EH (cell line): ENCODE results near the gene GALNT2.
A peak's percentile ranks its signal among the peaks of the same experiment; 100 is the strongest.

Experiments used
- DNase-seq: peaks from one replicate; pipeline ENCODE4 v3.0.0-alpha.2; 2015; ENCODE audit warnings: low read depth

Gene GALNT2

GRCh38 chr1:230166366-230167132, 99.5 kb downstream of the GALNT2 start:
- no peak for DNase-seq

DNA sequence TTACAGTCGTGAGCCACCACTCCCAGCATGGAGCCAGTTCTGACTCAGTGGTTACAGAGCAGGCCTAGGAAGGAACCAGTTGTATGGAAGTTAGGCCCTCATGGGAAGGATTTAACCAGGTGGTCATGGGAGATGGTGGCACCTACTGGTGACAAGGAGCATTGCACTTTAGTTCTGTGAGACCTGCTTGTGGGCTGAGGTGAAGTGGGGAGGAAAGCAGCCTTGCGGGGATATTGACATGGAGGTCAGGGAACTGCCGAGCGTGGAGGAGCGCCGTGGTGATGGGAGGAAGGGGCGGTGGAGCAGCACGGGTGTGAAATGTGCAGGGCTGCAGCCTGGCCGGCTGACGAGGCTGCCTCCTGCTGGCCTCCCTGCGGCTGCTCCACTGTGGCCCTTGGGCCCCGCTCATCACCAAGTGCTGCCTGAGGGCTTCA, 100.4 kb downstream of the GALNT2 start:
- peak; percentile 53 for DNase-seq

DNA sequence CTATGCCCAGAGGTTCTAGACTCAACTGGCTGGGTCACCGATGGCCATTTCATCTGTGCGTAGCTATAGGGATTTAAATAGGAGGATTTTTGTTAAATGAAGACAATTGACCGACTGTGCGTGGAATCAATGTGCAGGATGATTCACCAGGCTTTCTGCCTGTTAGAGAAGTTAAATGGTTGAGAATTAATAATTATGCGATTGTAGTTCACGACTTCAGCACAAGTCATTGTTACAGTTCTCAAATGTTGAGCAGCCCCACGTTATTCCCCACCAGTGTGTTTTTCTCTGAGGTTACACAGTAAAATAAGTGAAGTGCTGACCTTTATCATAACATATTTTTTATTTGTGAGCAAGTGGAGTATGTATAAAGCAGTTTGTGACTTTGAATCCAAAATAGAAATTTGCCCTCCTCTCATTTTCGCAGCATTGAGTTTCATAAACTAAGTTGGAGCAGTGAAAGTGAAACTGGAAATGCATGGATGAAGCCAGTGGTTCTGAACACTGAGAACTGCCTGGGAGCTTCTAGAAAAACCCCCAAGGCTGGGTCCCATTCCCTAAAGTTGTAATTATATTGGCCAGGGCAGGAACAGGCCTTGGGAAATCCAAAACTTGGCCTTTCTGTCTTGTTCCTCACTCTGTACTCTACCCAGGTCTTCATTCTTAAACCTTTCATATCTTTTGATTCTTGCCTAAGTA, 102.6 kb downstream of the GALNT2 start:
- DNase-seq: no peak

DNA sequence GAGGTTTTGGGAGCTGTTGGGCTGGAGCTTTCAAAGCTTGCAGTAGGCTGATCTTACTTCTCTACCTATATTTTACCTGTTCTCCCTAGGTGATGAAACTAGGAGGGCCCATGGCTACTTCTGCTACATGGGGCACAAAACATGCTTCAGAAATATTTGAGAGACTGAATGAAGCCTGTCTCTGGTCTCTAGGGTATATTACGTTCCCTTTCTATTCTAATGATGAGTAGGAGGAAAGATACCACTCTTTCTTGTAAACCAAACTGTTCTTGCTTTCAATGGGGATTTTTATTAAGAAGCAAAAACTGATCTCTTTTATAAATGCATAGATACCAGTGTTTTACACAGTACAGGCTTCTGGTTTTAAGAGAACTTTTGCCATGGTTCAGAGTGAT, 103.1 kb downstream of the GALNT2 start:
- no peak for DNase-seq

GRCh38 chr1:230170622-230171021, 103.6 kb downstream of the GALNT2 start:
- no peak for DNase-seq

- peak; percentile 92 for DNase-seq
These were observed 104.4 kb downstream of the GALNT2 start for GRCh38 chr1:230171356-230172015.

GRCh38 chr1:230172016-230172537, 105.0 kb downstream of the GALNT2 start:
- DNase-seq: no peak

DNA sequence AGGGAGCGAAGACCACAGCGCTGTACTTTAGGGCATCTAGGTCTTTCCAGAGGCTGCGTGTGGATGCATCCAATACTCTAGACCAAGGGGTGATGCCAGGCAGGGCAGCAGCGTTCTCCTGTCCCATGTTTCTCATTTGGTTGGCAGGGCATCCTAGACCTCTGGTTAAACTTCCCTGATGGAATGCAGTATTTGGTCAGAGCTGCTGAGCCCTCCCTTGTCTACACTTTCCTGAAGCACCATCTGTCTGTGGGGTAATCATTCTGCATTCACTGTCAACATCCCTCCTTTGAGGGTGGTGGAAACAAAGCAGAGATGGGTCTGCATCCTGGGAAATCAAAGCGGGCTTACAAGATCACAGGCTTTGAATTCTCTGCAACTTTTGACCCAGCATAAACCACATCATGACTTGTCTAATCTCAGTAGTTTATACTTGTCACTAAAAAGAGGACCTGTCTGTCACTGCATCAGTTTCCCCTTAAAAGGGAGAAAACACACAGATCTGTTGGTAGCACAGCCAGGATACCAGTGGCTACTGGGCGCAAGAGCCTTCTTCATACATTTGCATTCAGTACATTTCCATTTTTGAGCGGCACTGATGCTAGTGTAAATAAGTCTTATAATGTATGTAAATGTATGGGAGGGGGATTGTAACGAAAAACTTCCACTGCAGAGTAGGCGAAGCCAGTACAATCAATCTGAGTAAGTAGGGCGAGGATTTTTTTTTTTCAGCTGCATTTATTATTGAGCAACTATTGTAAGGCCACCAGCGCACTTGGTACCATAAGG, 106.3 kb downstream of the GALNT2 start:
- peak; percentile 16 for DNase-seq

DNA sequence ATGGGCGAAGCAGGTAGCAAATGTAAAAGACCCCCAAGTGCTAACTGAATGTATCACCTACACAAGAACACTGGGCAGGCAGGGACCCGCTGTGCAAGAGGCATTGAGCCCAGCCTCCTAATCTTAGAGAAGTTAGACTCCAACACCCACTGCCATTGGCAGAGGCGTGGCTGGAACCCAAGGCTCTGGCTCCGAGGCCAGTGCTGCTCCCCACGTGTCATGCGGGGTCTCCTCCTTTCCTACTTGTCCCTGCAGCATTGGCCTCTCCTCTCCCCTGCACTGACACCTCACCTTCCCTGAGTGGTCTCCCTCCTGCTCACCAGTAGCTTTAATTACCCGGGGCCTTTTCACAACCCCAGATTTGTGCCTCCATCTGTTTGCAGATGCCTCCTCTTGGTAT, 107.0 kb downstream of the GALNT2 start:
- no peak for DNase-seq

- DNase-seq: no peak
These were observed 107.6 kb downstream of the GALNT2 start for GRCh38 chr1:230174471-230175162.

DNA sequence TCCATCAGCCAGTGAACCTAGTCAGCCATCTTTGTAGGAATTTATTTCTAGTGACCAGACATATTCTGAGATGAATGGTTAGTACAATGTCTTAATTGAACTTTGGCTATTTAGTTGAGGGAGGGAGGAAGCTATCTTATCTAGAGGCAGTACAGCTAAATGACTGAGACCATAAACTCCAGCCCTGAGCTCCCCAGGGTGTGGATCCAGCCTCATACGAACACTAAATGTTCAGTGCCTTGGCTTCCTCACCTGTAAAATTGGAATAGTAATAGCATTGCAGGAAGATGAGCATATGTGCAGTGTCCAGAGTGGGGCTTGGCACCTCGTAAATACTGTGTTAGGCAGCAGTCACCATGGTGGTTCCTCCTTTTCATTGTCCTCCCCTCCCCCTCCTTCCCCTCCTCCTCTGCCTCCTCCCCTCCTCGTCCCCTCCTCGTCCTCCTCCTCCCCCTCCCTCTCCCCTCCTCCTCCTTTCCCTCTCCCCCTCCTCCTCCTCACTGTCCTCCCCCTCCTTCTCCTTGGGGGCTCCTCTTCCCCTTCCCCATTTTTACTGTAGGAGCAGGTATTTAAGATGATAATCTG, 108.2 kb downstream of the GALNT2 start:
- DNase-seq: no peak

- DNase-seq: no peak
These were observed 108.8 kb downstream of the GALNT2 start for GRCh38 chr1:230175839-230176238.

- DNase-seq: no peak
These were observed 109.3 kb downstream of the GALNT2 start for GRCh38 chr1:230176326-230176725.

DNA sequence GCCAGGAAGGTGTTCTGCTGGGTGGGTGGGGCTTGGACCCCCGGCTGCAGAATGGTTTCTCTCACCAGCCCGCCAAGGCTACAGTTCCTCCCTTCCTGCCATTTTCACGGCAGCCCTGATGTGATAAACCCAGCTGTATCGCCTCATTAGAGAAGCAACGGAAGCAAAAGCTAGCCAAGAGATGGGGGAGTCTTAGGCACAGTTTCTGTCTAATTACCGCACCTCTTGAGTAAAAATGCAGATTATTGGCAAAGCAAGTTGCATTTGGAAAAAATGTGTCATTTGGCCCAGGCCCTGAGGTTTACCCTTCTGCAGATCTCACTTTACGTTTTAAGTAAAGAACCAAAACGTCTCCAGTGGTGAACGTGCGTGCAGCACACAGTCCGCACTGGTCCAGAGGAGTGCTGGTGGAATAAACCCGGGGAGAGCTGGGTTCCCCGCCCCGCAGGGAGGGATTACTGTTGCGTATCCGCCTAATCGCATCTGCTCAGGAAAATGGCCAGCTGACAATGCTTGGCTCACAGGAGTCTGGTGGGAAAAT, 109.9 kb downstream of the GALNT2 start:
- DNase-seq: peak; percentile 17

DNA sequence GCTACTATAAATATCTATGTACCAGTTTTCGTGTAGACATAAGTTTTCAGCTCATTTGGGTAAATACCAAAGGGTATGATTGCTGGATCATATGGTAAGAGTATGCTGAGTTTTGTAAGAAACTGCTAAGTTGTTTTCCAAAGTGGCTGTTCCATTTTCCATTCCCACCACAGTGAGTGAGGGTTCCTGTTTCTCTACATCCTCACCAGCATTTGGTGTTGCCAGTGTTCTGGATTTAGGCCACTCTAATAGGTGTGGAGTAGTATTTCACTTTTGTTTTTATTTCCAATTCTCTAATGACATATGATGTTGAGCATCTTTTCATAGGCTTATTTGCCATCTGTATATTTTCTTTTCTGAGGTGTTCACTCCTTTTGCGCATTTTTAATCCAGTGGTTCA, 112.2 kb downstream of the GALNT2 start:
- DNase-seq: no peak

DNA sequence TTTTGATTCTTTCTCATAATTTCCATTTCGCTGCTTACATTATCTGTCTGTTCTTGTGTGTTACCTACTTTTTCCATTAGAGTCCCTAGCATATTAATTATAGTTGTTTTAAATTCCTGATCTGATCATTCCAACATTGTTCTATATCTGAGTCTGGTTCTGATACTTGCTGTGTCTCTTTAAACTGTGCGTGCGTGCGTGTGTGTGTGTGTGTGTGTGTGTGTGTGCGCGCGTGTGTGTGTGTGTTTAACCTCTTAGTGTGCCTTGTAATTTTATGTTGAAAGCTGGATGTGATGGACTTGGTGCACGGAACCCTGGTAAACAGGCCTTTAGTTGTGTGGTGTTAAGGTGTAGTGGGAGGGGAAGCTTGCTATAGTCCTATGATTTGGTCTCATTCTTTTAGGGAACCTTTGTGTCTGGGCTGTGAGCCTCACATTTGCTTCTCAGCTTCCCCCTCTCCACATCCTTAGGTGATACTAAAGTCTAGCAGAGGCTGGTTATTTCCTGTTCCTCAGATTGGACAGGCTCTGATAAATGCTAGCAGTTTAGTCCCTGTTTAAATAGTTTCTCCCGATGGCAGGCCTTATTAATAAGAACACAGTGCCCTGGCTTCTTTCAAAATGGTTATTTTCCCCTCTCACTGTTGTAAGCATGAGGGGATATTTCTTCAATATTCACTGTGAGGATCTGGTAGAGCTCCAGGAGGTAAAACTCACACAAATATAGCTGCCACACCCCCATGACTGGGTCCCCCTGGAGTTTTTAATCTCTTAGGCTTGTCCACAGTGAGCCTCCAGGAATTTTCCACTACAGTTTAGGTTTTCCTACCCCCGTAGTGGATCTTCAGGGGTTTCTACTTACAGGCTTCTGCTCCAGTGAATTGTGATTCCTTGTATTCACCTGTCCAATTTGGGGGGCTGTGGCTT, 118.3 kb downstream of the GALNT2 start:
- no peak for DNase-seq

DNA sequence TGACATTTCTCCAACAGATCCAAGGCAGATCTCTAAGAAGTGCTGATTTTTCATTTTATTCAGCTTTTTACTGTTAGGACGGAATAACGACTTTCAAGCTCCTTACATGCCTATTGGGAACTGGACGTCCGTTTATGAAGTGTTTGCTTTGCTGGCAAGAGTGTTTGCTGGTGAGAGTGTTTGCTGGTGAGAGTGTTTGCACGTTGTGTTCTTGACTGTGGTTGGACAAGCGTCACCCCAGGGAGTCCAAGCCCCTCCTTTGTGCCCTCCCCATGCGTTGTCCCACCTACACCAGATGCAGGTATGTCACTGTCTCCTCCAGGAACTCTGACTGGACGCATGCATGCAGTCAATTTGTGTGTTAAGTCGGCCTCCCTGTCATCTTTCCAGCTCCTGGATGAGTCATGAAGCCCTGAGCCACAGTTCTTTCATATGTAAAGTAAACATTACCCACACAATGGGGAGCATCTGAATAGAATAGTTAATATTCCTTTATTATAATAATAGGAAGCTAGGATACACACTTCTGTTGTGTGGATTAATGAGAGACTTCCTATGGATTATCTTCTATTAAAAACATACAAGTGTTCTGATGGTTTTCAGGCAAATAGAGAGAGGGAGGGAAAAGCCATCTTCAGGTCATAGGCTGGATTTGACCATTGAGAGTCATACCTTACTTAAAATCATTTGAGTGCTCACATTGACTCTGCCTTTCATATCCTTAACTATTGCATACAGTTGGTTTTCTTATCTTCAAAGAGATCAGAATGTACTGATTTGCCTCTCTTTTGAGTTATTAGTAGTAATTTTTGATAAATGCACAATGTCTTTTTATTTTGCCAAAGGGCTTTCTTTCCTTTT, 119.2 kb downstream of the GALNT2 start:
- peak; percentile 84 for DNase-seq

GRCh38 chr1:230186874-230187273, 119.8 kb downstream of the GALNT2 start:
- no peak for DNase-seq

- no peak for DNase-seq
These were observed 120.3 kb downstream of the GALNT2 start for GRCh38 chr1:230187290-230187689.
